Tibial artery (tissue), 4 donors: Measurements from ENCODE around the gene NFIB.

ENCODE experiments used
- DNase-seq, 2 donors: peaks; one replicate each; pipeline ENCODE4 v3.0.0-alpha.2; 2019
- H3K27ac ChIP-seq, 2 donors: fragments of 200-600 bp; sonication (generic) in 1 of 2; 1 replicate in 1 of 2; 2 replicates in 1 of 2; pipeline ENCODE4 v1.5.1; 2018 to 2019; ENCODE audit warnings: mild to moderate bottlenecking in 1 of 2
- H3K27me3 ChIP-seq, 2 donors: fragments of 200-600 bp; sonication (generic) in 1 of 2; one replicate each; pipeline versions ENCODE4 v1.5.1 to v1.6.0; 2016 to 2019
- H3K36me3 ChIP-seq, 3 donors: fragments of 200-600 bp; sonication (generic) in 2 of 3; one replicate each; pipeline ENCODE4 v1.5.1; 2016 to 2019; ENCODE audit warnings: mild to moderate bottlenecking in 2 of 3
- H3K4me1 ChIP-seq, 4 donors: fragments of 200-600 bp; sonication (generic) in 2 of 4; 1 replicate in 3 of 4; 2 replicates in 1 of 4; pipeline ENCODE4 v1.5.1; 2016 to 2019
- H3K4me3 ChIP-seq, 2 donors: fragments of 200-600 bp; sonication (generic) in 1 of 2; 1 replicate in 1 of 2; 2 replicates in 1 of 2; pipeline ENCODE4 v1.5.1; 2018 to 2019; ENCODE audit warnings: mild to moderate bottlenecking in 2 of 2
- H3K9me3 ChIP-seq, 3 donors: fragments of 200-600 bp; sonication (generic) in 1 of 3; one replicate each; pipeline ENCODE4 v1.5.1; 2016 to 2019
- intact Hi-C: fragments of 100-400 bp; cut with DNase I; formaldehyde crosslinking; loops from one replicate; pipeline ENCODE4 v1.15.0; 2023; ENCODE audit warnings: low total_unique reads
- TF ChIP-seq, protein P1 (sequence below), 2 experiments: fragments of 200-600 bp in 1 of 2; fragments of 450-650 bp in 1 of 2; IDR thresholded peaks; one replicate each; pipeline ENCODE4 v1.5.1; 2017 to 2019; ENCODE audit warnings: antibody characterized with exemption in 2 of 2, mild to moderate bottlenecking in 1 of 2, moderate library complexity in 1 of 2

Gene NFIB

DNA sequence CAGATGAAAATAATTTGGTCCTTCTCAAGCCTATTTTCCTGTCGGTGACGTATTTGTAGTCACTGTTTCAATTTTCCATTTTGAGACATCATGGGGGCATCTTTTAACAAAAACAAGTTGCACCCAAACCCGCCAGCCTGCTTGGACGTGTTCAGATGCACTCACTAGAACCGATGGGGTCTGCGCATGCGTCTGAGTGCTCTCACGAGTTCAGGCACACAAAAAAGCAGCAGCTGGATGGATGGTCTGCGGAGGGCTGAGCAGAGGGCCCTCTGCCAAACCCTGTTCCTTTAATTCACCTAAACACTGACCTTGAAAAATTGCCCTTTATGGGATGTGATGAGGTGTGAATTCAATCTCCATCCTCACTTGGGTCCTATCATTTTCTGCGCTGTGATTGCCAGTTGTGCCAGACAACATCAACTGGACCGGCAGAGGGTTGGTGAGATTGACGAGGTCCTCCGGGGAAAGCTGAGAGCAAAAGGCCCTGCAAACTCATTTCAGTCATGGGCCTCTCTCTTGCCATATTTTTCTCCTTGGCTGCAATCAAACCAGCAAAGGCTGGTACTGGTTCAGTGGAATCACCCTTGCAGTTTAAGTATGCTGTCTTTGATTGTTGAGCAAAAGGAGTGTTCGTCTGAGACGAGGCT is 251.9 kb downstream of the NFIB start:
- H3K9me3 ChIP-seq: no peaks in the 10 kb centered on the region
- no peak overlapping the region for H3K27ac ChIP-seq
- H3K36me3 ChIP-seq: no peaks in the 10 kb centered on the region
- TF ChIP-seq, protein P1, sequence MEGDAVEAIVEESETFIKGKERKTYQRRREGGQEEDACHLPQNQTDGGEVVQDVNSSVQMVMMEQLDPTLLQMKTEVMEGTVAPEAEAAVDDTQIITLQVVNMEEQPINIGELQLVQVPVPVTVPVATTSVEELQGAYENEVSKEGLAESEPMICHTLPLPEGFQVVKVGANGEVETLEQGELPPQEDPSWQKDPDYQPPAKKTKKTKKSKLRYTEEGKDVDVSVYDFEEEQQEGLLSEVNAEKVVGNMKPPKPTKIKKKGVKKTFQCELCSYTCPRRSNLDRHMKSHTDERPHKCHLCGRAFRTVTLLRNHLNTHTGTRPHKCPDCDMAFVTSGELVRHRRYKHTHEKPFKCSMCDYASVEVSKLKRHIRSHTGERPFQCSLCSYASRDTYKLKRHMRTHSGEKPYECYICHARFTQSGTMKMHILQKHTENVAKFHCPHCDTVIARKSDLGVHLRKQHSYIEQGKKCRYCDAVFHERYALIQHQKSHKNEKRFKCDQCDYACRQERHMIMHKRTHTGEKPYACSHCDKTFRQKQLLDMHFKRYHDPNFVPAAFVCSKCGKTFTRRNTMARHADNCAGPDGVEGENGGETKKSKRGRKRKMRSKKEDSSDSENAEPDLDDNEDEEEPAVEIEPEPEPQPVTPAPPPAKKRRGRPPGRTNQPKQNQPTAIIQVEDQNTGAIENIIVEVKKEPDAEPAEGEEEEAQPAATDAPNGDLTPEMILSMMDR (IDR thresholded peaks at IDR 0.05): no peak
- no peaks in the 10 kb centered on the region for H3K4me1 ChIP-seq
- no peak for DNase-seq
- H3K4me3 ChIP-seq: no peak overlapping the region
- intact Hi-C loops: no loop called here
- no peaks in the 10 kb centered on the region for H3K27me3 ChIP-seq

DNA sequence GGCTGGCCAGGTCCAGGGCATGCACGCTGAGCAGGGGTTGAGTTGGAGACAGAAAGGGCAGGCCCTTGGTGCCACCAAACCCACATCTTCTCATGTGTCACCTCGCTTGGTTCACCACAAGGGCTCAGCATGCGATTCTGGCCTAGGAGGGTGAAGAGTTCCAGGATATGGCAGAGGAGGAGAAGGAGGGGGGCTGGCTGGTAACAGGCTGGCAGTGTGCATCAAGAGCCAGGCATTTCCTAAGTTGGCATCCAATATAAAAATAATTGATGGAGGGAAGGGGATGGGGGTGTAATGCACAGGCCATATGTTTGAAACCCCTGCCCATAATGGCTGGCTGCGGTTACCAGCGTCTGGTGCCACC is 255.6 kb downstream of the NFIB start:
- Histone ChIP-seq H3K4me3 (no peak overlapping the region), H3K27ac (no peak overlapping the region), H3K9me3 (no peaks in the 10 kb centered on the region), H3K27me3 (no peaks in the 10 kb centered on the region), H3K4me1 (no peaks in the 10 kb centered on the region), H3K36me3 (no peaks in the 10 kb centered on the region)
- DNase-seq: no peak
- intact Hi-C loops: no loop called here
- TF ChIP-seq, protein P1 (IDR thresholded peaks at IDR 0.05): no peak

DNA sequence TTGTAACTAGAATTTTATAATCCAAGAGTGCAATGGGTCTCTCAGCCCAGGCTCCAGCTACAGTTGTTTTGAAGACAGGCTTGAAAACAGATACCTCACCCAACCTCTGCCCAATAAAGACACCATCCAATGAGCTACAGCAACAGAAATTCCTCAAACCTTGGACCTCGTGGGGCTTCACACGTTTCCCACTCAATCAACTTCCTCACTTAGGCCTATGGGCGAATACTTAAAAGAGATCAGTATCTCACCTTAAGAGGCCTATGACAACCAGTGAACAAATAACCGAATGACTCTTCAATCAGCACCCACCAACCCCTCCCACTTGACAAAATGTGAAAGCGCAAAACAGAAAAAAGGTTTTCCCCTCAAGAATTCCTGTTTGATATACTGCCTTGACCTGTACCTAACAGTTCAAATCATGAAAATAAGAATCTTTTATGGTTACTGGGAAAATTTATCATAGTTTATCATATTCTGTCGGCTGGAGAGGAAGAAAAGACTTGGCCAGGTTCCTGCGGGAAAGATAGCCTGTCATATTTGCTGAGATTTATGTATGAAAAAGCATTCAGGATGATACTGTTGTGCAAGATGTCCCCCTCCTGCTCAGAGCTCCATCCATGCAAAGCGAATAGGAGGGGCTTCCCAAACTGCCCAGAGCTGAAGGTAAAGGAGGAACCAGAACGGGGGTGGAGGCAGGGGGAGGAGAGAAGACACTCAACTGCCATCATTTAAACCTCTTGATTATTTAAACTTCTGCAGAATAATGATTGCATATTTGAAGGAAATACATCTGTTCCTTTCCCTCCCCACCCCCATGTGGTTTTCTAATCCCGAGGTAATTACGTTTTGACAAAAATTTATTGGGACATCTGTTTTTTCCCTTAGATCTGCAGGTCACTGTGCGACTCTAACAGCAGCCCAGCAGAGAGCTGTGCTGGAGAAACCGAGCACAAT is 256.3 kb downstream of the NFIB start:
- no peak overlapping the region for H3K27ac ChIP-seq
- intact Hi-C loops: no loop called here
- H3K27me3 ChIP-seq: no peaks in the 10 kb centered on the region
- no peak overlapping the region for H3K4me3 ChIP-seq
- no peaks in the 10 kb centered on the region for H3K36me3 ChIP-seq
- no peak for DNase-seq
- H3K4me1 ChIP-seq: peaks cover 0 to 2% (median 0%) of the 10 kb centered on the region in 4 donors
- TF ChIP-seq, protein P1 (IDR thresholded peaks at IDR 0.05): no peak
- no peaks in the 10 kb centered on the region for H3K9me3 ChIP-seq

DNA sequence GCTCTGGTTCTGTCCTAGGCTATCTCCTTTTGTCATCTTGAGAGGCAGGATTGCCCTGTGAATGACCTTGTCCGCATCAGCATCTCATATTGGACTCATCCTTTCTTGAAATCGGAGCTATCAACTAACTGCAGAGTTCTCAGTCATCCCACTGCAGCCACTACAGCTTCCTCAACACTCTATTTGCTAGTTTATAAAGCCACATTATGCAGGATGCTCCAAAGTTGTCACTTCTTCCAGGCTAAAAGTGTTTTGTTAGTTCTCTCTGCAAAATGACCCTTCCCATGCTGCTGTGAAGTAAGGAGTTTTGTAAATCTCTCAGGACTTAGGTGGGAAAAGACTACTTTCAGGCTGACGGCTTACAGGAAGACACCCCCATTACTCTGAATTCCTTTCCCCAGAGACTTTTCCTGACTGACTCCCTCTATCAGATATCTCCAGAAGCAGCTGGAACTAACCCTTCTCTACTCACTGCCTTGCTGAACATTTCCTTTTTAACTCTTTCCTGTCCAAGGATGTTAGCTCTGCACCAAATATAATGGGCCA is 257.6 kb downstream of the NFIB start:
- Histone ChIP-seq H3K4me1 (peaks cover 0 to 15% (median 4%) of the 10 kb centered on the region in 4 donors), H3K4me3 (no peak overlapping the region), H3K27me3 (no peaks in the 10 kb centered on the region), H3K36me3 (no peaks in the 10 kb centered on the region), H3K27ac (no peak overlapping the region), H3K9me3 (no peaks in the 10 kb centered on the region)
- TF ChIP-seq, protein P1 (IDR thresholded peaks at IDR 0.05): no peak
- intact Hi-C loops: no loop called here
- DNase-seq: no peak

DNA sequence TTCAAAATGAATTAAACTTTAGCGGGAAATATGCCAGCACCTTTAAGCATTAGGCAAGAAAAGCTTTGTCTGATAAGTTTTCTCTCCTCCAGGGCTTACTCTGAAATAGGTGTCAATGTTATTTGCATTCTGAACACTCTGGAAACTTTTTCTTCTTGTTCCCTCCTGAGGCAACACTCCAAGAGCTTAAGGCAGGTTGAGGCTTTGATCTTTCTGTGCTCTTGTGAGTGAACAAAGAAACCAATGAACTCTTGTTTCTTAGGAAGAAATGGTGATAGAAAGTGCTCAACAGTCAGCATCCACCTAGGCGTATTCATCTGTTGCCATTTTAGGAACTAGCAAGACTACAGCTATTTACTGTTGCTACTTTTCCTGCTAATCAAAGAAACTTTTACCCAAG is 259.8 kb downstream of the NFIB start:
- TF ChIP-seq, protein P1 (IDR thresholded peaks at IDR 0.05): no peak
- Histone ChIP-seq H3K4me1 (peaks cover 0 to 16% (median 4%) of the 10 kb centered on the region in 4 donors), H3K27me3 (no peaks in the 10 kb centered on the region), H3K4me3 (no peak overlapping the region), H3K9me3 (no peaks in the 10 kb centered on the region), H3K36me3 (no peaks in the 10 kb centered on the region), H3K27ac (no peak overlapping the region)
- intact Hi-C loops: no loop called here
- no peak for DNase-seq
